Measurements from ENCODE around the gene CAMKMT.
"Not testable (repeated sequence)": the region's sequence is repeated elsewhere in the genome, so short reads cannot be mapped to it uniquely, and the experiment has no call there.

The CAMKMT gene

GRCh38 chr2:44498551-44498950, 136.8 kb downstream of the CAMKMT start:
- no peak for TF ChIP-seq CTCF (IDR thresholded peaks at IDR 0.05; ENCODE audit: low read depth, low read length, missing control alignments)
- no peak overlapping the region for H3K4me3 ChIP-seq (replicated peaks; ENCODE audit: low read depth, low read length)
- no peak for DNase-seq (ENCODE audit: extremely low read depth, low read depth)

- not testable (repeated sequence) for H3K4me3 ChIP-seq (replicated peaks; ENCODE audit: low read depth, low read length); DNase-seq (ENCODE audit: extremely low read depth, low read depth)
These were observed 143.9 kb downstream of the CAMKMT start for GRCh38 chr2:44505664-44506063.

DNA sequence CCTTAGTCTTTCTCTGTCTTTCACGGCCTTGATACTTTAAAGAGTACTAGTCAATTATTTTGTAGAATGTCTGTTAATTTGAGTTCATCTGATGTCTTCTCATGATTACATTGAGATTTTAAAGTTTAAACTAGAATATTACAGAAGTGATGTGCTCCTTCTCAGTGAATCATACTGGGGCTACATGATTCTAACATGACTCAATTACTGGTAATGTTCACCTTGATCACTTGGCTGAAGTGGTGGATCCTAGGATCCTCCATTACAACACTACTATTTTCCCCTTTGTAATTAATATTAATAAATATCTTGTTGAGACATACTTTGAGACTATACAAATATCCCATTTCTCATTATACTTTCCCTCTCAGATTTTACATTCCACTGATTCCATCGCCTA, 148.5 kb downstream of the CAMKMT start:
- no peak overlapping the region for H3K4me3 ChIP-seq (replicated peaks; ENCODE audit: low read depth, low read length)
- no peak for DNase-seq (ENCODE audit: extremely low read depth, low read depth)
- no peak for TF ChIP-seq CTCF (IDR thresholded peaks at IDR 0.05; ENCODE audit: low read depth, low read length, missing control alignments)

DNA sequence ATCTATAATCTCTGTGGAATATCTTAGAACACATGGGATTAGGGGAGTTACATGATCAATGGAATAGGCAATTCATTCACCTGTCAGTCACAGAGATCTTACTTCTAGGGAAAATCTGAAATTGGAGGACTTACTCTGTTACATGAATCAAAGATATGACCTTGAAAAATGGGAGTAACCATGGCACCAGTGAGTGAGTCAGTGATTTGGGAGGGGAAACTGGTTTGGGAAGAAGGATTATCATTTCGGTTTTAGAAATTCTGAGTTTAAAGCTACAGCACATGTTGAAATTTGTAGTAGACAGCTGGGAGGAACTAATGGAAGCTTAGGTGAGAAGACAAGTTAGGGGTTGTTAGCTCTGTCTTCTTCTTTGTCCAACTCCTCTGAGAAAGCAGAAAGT, 153.7 kb downstream of the CAMKMT start:
- H3K4me3 ChIP-seq (replicated peaks; ENCODE audit: low read depth, low read length), result no peak overlapping the region
- DNase-seq (ENCODE audit: extremely low read depth, low read depth), result no peak
- TF ChIP-seq CTCF (IDR thresholded peaks at IDR 0.05; ENCODE audit: low read depth, low read length, missing control alignments), result no peak

DNA sequence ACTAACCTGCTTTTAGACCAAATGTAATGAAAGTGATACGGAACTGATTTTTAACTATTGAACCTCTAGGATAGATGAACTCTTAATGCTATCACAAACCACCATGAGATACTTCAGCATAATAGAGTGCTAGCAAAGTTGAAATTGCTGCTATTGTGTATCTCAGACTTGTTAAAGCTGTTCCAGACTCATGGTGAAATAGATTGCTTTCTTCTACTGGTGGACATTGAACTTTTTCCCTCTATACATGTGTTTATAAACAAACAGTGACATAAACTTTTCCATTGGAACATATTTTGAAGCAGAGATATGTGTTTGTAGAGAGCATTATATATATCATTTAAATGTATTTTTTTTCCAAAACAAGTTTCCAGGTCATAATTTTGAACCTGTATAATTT, 157.3 kb downstream of the CAMKMT start:
- no peak for TF ChIP-seq CTCF (IDR thresholded peaks at IDR 0.05; ENCODE audit: low read depth, low read length, missing control alignments)
- H3K4me3 ChIP-seq (replicated peaks; ENCODE audit: low read depth, low read length), result no peak overlapping the region
- no peak for DNase-seq (ENCODE audit: extremely low read depth, low read depth)

DNA sequence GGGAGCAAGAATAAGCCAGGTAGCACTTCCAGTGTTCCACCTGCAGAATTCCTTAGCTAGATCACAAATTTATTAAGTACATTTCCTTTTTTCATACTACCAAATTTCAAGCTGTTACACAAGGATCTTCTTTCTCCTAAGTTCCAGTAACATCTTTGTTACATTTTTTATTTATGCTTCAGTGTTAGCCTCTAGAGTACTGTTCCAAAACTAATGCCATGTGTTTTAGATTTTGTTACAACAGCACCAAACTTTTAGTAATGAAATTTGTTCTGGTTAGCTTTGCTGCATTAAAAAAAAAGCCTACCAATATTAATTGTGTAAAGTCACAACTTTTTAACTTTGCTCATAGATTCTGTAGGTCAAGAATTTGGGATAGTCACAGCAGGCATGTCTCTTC, 161.1 kb downstream of the CAMKMT start:
- H3K4me3 ChIP-seq (replicated peaks; ENCODE audit: low read depth, low read length), result no peak overlapping the region
- TF ChIP-seq CTCF (IDR thresholded peaks at IDR 0.05; ENCODE audit: low read depth, low read length, missing control alignments), result no peak
- no peak for DNase-seq (ENCODE audit: extremely low read depth, low read depth)

GRCh38 chr2:44524347-44524926, 162.7 kb downstream of the CAMKMT start:
- no peak for TF ChIP-seq CTCF (IDR thresholded peaks at IDR 0.05; ENCODE audit: low read depth, low read length, missing control alignments)
- H3K4me3 ChIP-seq (replicated peaks; ENCODE audit: low read depth, low read length), result no peak overlapping the region
- no peak for DNase-seq (ENCODE audit: extremely low read depth, low read depth)
